Measurements from ENCODE around the gene ATG4B. TPM values are rescaled to one million over a fixed set of nuclear protein-coding genes. Genes with fewer than 3 reads are reported as not detected.

Gene ATG4B
- total and polyA plus RNA-seq, 2 of the 8 experiments (the other 6 are each of a cell fraction or from before 2014, with no cell fraction given): 103 to 155 TPM

DNA sequence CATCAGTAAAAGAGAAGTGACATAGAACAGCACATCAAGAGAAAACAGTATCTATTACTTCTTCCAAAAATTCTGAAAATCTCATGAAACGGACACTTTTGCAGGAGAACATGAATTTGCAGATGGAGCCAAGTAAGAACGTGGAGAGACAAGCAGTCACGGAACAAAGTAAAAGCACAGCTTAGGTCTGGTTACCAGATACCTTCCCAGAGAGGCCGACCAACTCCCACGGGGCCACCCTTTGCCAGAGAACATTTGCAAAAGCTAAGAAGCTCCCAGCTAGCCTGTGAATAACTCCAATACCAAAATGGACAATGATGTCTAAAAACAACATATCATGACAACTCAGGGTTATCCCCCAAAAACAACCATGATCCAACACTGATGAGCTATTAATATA lies 39.4 kb upstream of the ATG4B start:
- no peak overlapping the region for H2AK5ac ChIP-seq (ENCODE audit: low read depth, low read length)
- H2BK12ac ChIP-seq (ENCODE audit: low read depth, low read length): no peak overlapping the region
- no peak overlapping the region for H2BK20ac ChIP-seq (ENCODE audit: low read length)
- H2BK5ac ChIP-seq (ENCODE audit: low read depth, low read length): no peak overlapping the region
- peaks cover 0 to 12% (median 2%) of the 10 kb centered on the region in 4 experiments; a peak in 5 of 8 replicates for H3K36me3 ChIP-seq (ENCODE audit: control insufficient read depth in 2 of 4, insufficient read depth in 4 of 4, low read length in 3 of 4)
- H3K56ac ChIP-seq (replicated peaks; ENCODE audit: insufficient read length, low read depth, low read length): no peak overlapping the region
- no peak overlapping the region for H3K18ac ChIP-seq (ENCODE audit: extremely low read depth, low read length)
- H3K79me2 ChIP-seq (ENCODE audit: control insufficient read depth in 1 of 2, insufficient read depth in 2 of 2, low read length in 2 of 2): no peaks in the 10 kb centered on the region
- H3K4me3 ChIP-seq (ENCODE audit: extremely low read depth in 1 of 4, insufficient read depth in 2 of 4, low read depth in 3 of 4, low read length in 4 of 4): no peak overlapping the region
- H2AFZ ChIP-seq (ENCODE audit: low read length): no peak overlapping the region
- H3K9me3 ChIP-seq (ENCODE audit: insufficient read depth in 2 of 2, low read depth in 1 of 2, low read length in 1 of 2): no peaks in the 10 kb centered on the region
- H2BK120ac ChIP-seq (replicated peaks; ENCODE audit: low read depth, low read length): no peak overlapping the region
- H2BK15ac ChIP-seq (ENCODE audit: low read length): no peak overlapping the region
- no peaks in the 10 kb centered on the region for H3K27me3 ChIP-seq (replicated peaks in 1 of 4; ENCODE audit: control insufficient read depth in 3 of 4, extremely low read depth in 1 of 4, insufficient read depth in 3 of 4, low read length in 3 of 4)
- ChIA-PET CTCF (ENCODE audit: partially characterized antibody) (interaction anchor here (0.7 to 4.2 kb wide), 13 partner anchors 11 to 206 kb away, joined by 3 to 18 read pairs (median 3); partner anchors contain the start of gene DTYMK), POLR2A (ENCODE audit: partially characterized antibody) (interaction anchor here (1.2 kb wide), 1 partner anchor 13 kb away, joined by 4 read pairs; no protein-coding TSS in a partner anchor)
- no peak overlapping the region for H3K4me2 ChIP-seq (ENCODE audit: insufficient read depth in 1 of 2, low read depth in 2 of 2, low read length in 2 of 2)
- FAIRE-seq (no peak), DNase-seq (ENCODE audit: low read depth in 1 of 2, low spot score in 2 of 2) (no peak)
- no peak for TF ChIP-seq POU5F1 (IDR thresholded peaks at IDR 0.05; ENCODE audit: low read depth, low read length)
- TF ChIP-seq CTBP2 (IDR thresholded peaks at IDR 0.05; ENCODE audit: borderline replicate concordance, insufficient read depth, insufficient read length, low read length): no peak
- TF ChIP-seq HDAC2 (IDR thresholded peaks at IDR 0.05; ENCODE audit: borderline replicate concordance in 1 of 2, low read depth in 2 of 2, low read length in 2 of 2): no peak
- TF ChIP-seq SAP30 (IDR thresholded peaks at IDR 0.05; ENCODE audit: insufficient read depth, insufficient replicate concordance, low read length): no peak
- no peak for TF ChIP-seq RAD21 (IDR thresholded peaks at IDR 0.05 in 1 of 2, conservative IDR thresholded peaks at IDR 0.05 in 1 of 2; ENCODE audit: low read depth in 2 of 2, low read length in 2 of 2)
- no peak for TF ChIP-seq POLR2AphosphoS5 (IDR thresholded peaks at IDR 0.05; ENCODE audit: low read depth, low read length)
- no peak for TF ChIP-seq KDM4A (IDR thresholded peaks at IDR 0.05; ENCODE audit: low read depth, low read length, severe bottlenecking)
- TF ChIP-seq TEAD4 (IDR thresholded peaks at IDR 0.05; ENCODE audit: low read depth, low read length): no peak
- no peak for TF ChIP-seq SIN3A (conservative IDR thresholded peaks at IDR 0.05 in 1 of 2, IDR thresholded peaks at IDR 0.05 in 1 of 2; ENCODE audit: low read depth in 1 of 2, low read length in 2 of 2)
- TF ChIP-seq CBX8 (IDR thresholded peaks at IDR 0.05; ENCODE audit: borderline replicate concordance, low read depth, low read length): no peak
- TF ChIP-seq JUN (IDR thresholded peaks at IDR 0.05; ENCODE audit: low read depth, low read length): no peak
- no peak for TF ChIP-seq EGR1 (IDR thresholded peaks at IDR 0.05; ENCODE audit: borderline replicate concordance, low read depth, low read length)
- no peak for TF ChIP-seq SIRT6 (IDR thresholded peaks at IDR 0.05; ENCODE audit: low read length)
- H3K4ac ChIP-seq (replicated peaks; ENCODE audit: insufficient read length, low read depth, low read length): no peak overlapping the region
- 77% methylated on average over 5 of the region's 5 CpGs; no CpG with 5 or more reads in 1 of the 2 experiments for WGBS, 2 experiments (ENCODE audit: extremely low coverage in 1 of 2, insufficient coverage in 1 of 2, insufficient read length in 1 of 2, insufficient replicate concordance in 2 of 2, low coverage in 1 of 2, low lambda C conversion rate in 2 of 2, missing lambda C conversion rate in 1 of 2)
- peaks cover 3 to 10% of the 10 kb centered on the region in 2 experiments for H4K20me1 ChIP-seq (replicated peaks in 1 of 2; ENCODE audit: control insufficient read depth in 1 of 2, insufficient read depth in 2 of 2, low read length in 2 of 2)
- no peaks in the 10 kb centered on the region; the same call in 1 of the 2 replicates for H3K79me1 ChIP-seq (ENCODE audit: low read depth, low read length)
- no peak overlapping the region for H3K27ac ChIP-seq (ENCODE audit: low read depth, low read length)
- H4K8ac ChIP-seq (ENCODE audit: extremely low read depth, insufficient read depth, low read length): no peak overlapping the region
- no peaks in the 10 kb centered on the region for H3K23me2 ChIP-seq (ENCODE audit: low read depth, low read length)
- H4K91ac ChIP-seq (replicated peaks; ENCODE audit: insufficient read length, low read length): no peak overlapping the region
- H4K5ac ChIP-seq (ENCODE audit: insufficient read length, low read depth, low read length): no peak overlapping the region
- no peak overlapping the region for H3K14ac ChIP-seq (ENCODE audit: insufficient read length)
- no peaks in the 10 kb centered on the region for H3K4me1 ChIP-seq (replicated peaks in 1 of 4; ENCODE audit: control insufficient read depth in 3 of 4, insufficient read depth in 4 of 4, low read length in 3 of 4)
- H3K23ac ChIP-seq (ENCODE audit: insufficient read length): no peak overlapping the region
- H3K9ac ChIP-seq (replicated peaks in 1 of 4; ENCODE audit: extremely low read depth in 1 of 4, low read depth in 3 of 4, low read length in 3 of 4): no peak overlapping the region

Measured in H1 (cell line).